Ishikawa (cell line): ENCODE results near the gene PFKP.

ENCODE experiments used
- CEBPB ChIP-seq: IDR thresholded peaks from 2 replicates; pipeline ENCODE4 v1.6.1; 2012
- CREB1 ChIP-seq: IDR thresholded peaks from 2 replicates; pipeline ENCODE4 v1.6.1; 2012; ENCODE audit warnings: low read depth
- EGR1 ChIP-seq: IDR thresholded peaks from 2 replicates; pipeline ENCODE4 v1.6.1; 2012
- EP300 ChIP-seq: IDR thresholded peaks from 2 replicates; pipeline ENCODE4 v1.6.1; 2012; ENCODE audit warnings: borderline replicate concordance
- FOXM1 ChIP-seq: IDR thresholded peaks from 2 replicates; pipeline ENCODE4 v1.6.1; 2012; ENCODE audit warnings: low read depth, borderline replicate concordance
- MAX ChIP-seq: IDR thresholded peaks from 2 replicates; pipeline ENCODE4 v1.6.1; 2012
- NFIC ChIP-seq: IDR thresholded peaks from 2 replicates; pipeline ENCODE4 v1.6.1; 2012
- RAD21 ChIP-seq: IDR thresholded peaks from 2 replicates; pipeline ENCODE4 v1.6.1; 2012; ENCODE audit warnings: low read depth
- REST ChIP-seq: IDR thresholded peaks from 2 replicates; pipeline ENCODE4 v1.6.1; 2012; ENCODE audit warnings: low read depth, mild to moderate bottlenecking
- TAF1 ChIP-seq: IDR thresholded peaks from 2 replicates; pipeline ENCODE4 v1.6.1; 2012; ENCODE audit warnings: low read depth, mild to moderate bottlenecking
- TCF12 ChIP-seq: IDR thresholded peaks from 2 replicates; pipeline ENCODE4 v1.6.1; 2012; ENCODE audit warnings: low read depth
- USF1 ChIP-seq: IDR thresholded peaks from 2 replicates; pipeline ENCODE4 v1.6.1; 2012
- YY1 ChIP-seq: IDR thresholded peaks from 2 replicates; pipeline ENCODE4 v1.6.1; 2012; ENCODE audit warnings: low read depth
- ZBTB7A ChIP-seq: IDR thresholded peaks from 2 replicates; pipeline ENCODE4 v1.6.1; 2012; ENCODE audit warnings: low read depth

- TF ChIP-seq NFIC, result no peak
- no peak for TF ChIP-seq TCF12
- no peak for TF ChIP-seq REST
- no peak for TF ChIP-seq TAF1
- TF ChIP-seq EP300, result no peak
- TF ChIP-seq MAX, result no peak
- no peak for TF ChIP-seq CEBPB
- no peak for TF ChIP-seq RAD21
- no peak for TF ChIP-seq EGR1
- TF ChIP-seq FOXM1, result no peak
- TF ChIP-seq USF1, result no peak
- no peak for TF ChIP-seq YY1
- TF ChIP-seq CREB1, result no peak
- TF ChIP-seq ZBTB7A, result no peak
Measured at GRCh38 chr10:3091921-3092320, 24.6 kb downstream of the PFKP start.
